ENCODE results near the gene CHRND.
A peak's percentile ranks its signal among the peaks of the same experiment; 100 is the strongest.
"Not testable (repeated sequence)": the region's sequence is repeated elsewhere in the genome, so short reads cannot be mapped to it uniquely, and the experiment has no call there.

The CHRND gene

DNA sequence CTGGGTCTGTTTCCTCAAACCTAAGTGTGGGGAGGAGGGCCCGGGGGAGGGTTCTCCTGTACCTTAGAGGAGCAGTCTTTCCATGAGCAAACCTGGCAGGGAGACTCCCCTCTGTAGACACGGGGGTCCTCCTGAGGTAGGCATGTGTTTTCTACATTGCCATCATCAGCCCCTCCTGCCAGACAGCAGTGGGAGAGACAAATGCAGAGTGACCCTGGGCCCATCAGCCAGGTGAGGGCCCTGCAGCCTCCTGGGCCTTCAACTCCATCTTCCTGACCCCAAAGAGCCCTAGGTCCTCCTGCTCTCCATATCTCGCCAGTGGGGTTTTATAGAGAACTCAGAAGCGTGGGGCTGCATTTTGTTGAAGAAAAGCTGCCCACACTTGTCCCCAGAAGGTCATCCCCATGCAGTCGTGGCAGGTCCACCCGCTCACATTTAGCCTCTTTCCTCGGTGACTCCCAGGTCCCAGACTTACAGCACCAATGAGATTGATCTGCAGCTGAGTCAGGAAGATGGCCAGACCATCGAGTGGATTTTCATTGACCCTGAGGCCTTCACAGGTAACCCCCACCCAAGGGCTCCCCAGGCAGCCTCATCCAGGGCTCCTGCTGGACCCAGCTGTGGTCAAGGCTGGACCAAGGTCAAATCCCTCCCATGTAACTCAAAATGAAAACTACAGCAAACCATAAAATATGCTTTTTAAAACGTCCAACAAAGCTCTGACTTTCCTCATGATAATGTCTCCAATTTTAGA is 16.2 kb downstream of the CHRND start:
- no peak for DNase-seq (ENCODE audit: low read depth, low spot score)

DNA sequence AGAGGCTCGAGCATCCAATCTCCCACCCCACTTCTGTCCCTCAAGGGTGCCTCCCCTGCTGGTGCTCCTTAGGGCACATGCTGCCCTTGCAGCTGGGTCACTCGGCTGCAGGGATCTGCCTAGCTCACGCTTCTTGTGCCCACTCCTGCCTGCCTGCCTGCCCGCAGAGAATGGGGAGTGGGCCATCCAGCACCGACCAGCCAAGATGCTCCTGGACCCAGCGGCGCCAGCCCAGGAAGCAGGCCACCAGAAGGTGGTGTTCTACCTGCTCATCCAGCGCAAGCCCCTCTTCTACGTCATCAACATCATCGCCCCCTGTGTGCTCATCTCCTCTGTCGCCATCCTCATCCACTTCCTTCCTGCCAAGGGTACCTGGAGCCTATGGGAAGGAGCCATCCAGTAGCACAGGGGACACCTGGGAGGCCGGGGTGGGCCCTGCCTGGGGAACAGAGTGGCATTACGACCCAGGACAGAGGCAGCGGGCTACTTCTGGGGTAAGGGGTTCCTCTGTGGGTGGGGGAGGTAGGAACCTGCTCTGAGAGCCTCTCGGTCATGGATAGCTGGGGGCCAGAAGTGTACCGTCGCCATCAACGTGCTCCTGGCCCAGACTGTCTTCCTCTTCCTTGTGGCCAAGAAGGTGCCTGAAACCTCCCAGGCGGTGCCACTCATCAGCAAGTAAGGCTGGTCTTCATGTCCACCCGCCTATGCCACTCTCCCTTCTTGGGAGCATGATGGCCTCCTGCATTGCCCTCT is 16.9 kb downstream of the CHRND start:
- no peak for DNase-seq (ENCODE audit: low read depth, low spot score)

DNA sequence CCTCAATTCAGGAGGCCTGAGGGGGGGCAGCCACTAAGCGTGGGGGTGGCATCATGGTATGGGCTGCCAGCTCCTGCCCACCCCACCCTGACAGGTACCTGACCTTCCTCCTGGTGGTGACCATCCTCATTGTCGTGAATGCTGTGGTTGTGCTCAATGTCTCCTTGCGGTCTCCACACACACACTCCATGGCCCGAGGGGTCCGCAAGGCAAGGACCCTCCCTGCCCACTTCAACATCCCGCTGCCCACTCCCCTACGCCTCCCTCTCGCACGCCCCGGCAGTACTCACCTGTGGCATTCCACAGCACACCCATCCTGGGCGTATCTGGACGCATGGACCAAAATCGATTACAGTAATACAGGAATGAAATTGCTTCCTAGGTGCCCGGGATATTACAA is 17.5 kb downstream of the CHRND start:
- DNase-seq (ENCODE audit: low read depth, low spot score) = no peak

DNA sequence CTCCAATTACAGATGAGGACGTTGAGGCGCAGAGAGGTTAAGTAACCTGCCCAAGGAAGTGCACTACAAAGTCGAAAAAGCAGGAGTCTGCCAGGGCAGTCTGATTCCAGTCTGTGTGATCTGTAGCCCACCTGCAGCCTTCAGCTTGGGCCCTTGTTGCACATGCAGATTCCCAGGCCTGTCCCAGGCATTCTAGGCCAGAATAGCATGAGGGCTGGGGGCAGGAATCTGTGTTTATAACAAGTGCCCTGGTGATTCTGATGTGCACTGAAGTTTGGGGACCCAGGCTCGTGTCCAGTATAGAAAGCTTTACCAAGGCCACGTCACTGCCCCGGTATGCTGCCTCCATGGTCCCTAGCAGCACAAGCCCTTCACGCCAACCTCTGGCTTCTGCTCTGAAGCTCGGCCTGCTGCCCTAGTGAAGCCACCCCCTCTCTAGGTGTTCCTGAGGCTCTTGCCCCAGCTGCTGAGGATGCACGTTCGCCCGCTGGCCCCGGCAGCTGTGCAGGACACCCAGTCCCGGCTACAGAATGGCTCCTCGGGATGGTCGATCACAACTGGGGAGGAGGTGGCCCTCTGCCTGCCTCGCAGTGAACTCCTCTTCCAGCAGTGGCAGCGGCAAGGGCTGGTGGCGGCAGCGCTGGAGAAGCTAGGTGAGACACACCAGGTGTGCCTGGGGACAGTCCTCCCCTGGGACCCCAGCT is 18.1 kb downstream of the CHRND start:
- DNase-seq (ENCODE audit: low read depth, low spot score) = no peak

DNA sequence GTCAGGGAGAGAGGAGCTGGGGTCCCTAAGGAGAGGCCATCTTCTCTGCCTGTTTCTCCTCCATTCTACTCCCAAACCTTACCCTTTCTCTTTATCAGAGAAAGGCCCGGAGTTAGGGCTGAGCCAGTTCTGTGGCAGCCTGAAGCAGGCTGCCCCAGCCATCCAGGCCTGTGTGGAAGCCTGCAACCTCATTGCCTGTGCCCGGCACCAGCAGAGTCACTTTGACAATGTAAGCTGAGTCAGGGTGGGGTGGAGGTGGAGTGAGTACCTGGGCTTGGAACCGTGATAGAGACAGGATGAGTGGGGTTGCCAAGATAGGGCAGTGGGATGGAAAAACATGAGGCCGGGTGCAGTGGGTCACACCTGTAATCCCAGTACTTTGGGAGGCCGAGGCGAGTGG is 18.7 kb downstream of the CHRND start:
- DNase-seq (ENCODE audit: low read depth, low spot score) = no peak

DNA sequence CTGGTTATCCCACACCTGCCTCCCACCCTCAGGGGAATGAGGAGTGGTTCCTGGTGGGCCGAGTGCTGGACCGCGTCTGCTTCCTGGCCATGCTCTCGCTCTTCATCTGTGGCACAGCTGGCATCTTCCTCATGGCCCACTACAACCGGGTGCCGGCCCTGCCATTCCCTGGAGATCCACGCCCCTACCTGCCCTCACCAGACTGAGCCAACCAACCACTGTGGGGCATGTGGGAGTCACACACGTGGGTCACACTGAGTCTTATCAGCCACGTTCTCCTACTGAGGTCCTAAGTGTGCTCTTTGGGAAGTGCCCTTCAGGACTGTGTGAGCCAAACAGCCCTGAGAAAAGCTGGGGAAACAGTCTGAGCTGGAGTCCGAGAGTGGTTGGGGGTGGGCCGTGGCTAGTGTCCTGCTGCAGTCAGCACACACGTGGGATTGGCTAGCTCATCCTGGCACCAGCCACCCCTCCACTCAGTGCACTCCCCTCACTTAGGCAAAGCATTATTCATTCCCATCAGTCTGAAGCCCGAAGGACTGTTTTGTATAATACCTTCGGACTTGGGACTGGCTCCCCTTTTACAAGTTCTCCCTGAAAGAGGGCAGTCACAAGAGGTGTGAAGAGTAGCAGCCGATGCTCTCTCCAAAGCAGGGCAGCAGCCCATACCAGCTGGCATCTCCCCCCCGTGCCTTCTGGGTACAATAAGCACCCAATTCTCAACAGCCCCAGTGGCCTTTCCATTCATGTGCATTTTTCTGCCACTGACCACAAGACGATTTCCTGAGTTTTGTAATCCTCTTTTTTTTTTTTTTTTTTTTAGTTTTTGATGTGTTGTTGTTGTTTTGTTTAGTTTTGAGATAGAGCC is 19.8 kb downstream of the CHRND start:
- DNase-seq (ENCODE audit: low read depth, low spot score) = no peak

DNA sequence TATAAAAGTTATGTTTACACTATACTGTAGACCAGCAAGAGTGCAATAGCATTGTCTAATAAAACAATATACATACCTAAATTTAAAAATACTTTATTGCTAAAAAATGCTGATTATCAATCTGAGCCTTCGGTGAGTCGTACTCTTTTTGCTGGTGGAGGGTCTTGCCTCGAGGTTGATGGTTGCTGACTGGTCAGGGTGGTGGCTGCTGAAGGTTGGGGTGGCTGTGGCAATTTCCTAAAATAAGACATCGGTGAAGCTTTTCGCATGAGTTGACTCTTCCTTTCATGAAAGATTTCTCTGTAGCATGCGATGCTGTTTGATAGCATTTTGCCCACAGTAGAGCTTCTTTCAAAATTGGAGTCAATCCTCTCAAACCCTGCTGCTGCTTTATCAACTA is 22.0 kb downstream of the CHRND start:
- no peak for DNase-seq (ENCODE audit: low read depth, low spot score)

DNA sequence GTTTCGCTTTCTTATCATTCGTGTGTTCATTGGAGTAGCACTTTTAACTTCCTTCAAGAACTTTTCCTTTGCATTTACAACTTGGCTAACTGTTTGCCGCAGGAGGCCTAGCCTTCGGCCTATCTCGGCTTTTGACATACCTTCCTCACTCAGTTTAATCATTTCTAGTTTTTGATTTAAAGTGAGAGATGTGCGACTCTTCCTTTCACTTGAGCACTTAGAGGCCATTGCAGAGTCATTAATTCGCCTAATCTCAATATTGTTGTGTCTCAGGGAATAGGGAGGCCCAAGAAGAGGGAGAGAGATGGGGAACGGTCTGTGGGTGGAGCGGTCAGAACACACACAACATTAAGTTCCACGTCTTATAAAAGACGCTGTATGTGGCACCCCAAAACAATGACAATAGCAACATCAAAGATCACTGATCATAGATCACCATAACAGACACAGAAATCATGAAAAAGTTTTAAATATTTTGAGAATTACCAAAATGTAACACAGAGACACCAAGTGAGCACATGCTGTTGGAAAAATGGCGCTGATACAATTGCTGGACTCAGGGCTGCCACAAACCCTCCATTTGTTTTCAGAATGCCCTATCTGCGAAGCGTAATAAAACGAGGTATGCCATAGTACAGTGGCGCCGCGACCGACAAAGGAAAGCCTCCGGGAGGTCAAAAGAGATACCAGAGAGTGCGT is 23.8 kb downstream of the CHRND start:
- peak; percentile 10 for DNase-seq (ENCODE audit: low read depth, low spot score)

DNA sequence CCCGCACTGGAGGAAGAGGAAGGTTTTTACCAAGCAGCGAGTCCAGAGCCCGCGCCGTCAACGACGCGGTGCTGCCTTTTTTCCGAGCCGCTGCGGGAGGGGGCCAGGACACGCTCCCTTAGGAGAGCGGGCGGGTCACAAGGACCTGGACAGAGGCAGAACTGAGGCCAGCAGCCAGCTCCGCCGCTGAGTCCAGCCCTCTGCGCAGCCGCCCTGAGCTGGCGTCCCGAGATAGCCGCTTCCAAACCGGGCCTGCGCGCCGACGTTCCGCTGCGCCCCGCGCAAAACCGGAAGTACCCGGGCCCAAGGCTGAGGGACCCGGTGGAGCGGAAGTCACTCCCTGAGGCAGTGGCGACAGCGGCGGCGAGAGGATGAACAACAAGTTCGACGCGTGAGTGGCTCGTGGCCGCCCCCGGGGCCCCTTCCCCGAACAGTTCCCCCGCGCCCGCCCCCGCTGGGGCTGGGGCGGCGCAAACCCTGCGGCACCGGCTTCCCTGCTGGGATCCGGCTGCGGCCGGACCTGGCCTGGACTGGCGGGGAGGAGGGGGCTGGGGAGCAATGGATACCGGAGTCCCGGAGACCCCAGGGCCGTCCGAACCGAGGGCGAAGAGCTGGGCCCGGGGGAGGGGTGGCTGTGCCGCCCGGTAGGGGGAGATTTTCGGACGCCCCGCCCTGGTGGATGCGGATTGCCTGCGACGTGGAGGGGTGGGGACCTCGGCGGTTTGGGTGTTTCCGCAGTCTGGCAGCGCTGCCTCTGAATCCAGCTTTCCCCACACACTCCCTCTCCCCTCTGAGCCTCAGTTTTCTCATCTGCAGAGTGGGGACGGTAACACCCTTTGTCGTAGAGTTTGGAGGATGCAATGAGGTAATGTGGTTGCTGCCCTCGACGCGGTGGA is 24.6 kb downstream of the CHRND start, which contains the start of the genes EIF4E2 and TIGD1:
Gene EIF4E2 (plus strand): TSS at position 336 of the 896 bp plus-strand sequence. CDS start 36 bp downstream, at position 372.
Gene TIGD1 (minus strand): TSS at position 204 of the 896 bp plus-strand sequence. CDS start 675 bp downstream, outside the sequence.
- peak; percentile 80 for DNase-seq (ENCODE audit: low read depth, low spot score)

DNA sequence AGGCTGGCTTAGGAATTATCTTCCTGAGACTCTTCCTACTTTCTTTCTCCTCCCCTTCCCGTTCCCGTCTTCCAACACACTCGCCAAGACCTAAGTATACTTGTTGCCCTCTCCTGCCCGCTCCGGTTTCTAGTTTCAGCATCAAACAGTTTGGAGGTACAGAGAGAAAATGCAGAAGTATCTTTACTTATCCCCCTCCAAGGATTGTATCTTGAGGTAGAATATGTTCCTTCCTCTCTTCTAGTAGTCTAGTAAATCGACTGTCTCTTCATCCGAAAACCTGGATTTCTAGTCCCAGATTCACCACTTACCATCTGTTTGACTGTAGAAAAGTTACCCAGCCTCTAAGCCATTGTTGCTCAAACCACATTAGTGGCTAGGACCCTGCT is 25.3 kb downstream of the CHRND start:
- DNase-seq (ENCODE audit: low read depth, low spot score) = peak; percentile 7

DNA sequence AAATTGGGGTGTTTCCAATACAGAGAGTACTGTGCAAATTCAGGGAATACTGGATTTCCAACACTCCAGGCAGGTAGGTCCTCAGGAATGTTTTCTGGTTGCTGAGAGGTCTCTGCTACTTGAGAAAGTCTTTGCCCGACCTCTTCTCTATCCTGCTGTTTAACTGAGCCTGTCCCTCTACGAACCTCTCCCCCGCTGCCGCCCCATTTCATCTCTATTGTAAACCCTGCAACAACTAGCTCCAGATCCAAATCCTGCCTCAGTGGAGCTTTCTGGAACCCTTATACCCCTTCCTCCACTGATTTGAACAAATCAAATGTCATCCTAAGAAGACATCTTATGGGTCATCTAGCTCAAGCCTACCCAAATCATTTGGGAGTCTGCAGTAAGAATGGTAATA is 25.8 kb downstream of the CHRND start:
- DNase-seq (ENCODE audit: low read depth, low spot score) = no peak

DNA sequence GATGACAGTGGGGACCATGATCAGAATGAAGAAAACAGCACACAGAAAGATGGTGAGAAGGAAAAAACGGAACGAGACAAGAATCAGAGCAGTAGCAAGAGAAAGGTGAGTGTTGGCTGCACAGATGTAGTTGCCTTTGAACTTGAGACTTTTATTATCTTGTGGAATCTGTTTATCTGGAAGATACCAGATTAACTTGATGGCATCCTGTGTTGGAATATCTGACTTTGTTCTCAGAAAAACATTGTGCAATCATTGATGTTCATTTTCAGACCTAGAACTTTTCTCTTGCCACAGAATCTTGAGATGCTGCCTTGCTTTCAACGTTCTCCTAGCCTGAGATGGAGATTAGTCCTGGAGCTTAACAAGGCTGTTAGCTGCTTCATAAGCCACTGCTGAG is 30.5 kb downstream of the CHRND start:
- no peak for DNase-seq (ENCODE audit: low read depth, low spot score)

DNA sequence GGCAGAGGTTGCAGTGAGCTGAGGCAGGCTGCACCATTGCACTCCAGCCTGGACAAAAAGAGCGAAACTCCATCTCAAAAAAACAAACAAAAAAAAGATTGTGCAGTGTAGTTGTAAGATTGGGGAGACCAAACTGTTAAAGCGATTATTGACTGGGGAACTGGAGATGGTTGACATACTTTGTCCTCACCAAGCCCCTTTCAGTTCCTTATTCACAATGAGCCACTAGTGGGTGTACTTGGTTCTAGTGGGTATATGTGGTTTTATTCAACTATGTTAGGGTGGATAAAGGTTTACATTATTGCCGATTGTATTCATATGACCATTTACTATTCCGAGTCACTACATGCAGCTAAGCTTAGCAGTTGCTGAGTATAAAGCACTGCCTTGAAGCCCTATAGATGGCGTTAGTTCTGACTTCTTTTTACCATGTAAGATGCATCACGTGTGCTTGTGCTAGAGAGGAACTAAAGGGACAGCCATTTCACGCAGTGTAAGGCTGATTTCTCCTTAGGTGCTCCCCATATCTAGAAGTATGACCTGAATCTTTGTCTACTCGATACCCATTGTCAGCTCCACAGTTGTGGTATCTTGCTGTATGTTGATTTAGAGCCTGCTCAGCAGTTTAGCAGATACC is 36.7 kb downstream of the CHRND start:
- no peak for DNase-seq (ENCODE audit: low read depth, low spot score)

DNA sequence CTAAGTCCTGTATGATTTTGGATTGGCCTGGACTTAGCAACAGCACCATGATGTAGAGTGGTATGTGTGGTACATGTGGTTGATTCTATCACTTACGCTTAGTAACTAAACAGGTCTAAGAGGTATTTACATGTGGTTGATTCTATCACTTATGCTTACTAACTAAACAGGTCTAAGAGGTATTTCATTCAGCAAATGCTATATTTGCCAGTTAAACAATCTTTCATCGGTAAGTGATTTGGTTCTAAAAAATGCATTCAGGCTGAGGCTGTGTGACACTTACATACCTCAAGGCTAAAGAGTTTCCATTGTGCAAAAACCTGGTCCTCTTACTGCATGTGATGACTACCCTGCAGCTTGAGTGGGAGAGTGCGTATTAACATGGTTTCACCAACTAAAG is 37.6 kb downstream of the CHRND start:
- no peak for DNase-seq (ENCODE audit: low read depth, low spot score)

DNA sequence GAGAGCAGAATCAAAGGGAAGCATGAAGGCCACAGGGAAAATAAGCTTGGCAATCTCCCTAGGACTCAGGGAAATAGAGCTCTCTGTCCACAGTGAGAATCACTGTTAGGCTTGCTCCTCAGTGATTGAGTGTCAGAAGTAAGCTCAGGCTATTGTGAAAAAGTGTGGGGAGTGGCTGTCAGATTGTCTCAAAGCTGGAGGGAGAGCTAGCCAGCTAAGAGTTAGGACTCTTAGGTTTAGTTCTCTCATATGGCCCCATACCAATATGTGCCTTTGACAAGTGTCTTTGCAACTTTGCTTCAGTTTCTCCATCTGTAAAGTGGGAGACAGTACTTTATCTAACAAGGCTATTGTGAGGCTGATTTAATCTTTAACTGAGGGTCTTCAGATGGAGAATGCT is 41.8 kb downstream of the CHRND start:
- DNase-seq (ENCODE audit: low read depth, low spot score) = no peak

DNA sequence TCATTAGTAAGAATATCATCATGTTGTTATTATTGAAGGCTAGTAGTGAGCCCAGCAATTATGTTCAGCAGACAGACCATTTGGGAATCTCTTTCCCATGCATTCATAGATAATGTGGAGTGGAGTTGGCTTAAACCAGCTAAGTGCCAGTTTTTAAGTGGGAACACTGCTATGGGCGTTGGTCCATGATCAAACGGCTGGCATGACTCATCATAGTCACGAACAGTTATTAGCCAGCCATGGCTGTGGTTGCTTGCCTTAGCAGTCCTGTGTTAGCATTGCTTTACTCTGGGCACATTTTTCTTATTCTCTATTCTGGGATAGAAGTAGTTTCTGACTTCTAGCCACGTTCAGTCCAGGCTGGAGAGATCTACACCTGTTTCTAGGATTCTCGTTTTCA is 42.2 kb downstream of the CHRND start:
- DNase-seq (ENCODE audit: low read depth, low spot score) = no peak

DNA sequence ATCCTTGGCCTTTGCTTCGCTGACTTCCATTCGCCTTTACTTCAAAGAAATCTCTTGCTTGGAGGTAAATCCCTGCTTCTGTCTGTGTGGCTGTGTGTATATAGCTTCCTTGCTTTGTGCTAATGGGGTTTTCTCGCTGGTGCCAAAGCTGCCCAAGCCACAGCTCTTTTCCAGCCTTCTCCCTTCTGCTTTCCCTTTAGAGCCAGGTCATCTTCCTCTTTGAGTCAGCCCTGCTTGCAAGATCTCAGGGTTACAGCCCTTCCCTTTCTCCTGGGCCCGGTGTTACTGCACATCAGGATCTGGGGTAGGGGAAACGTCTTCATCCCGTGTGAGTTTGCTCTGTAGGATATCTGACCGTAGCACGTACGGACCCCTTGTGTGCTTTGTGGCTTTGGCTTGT is 43.6 kb downstream of the CHRND start:
- DNase-seq (ENCODE audit: low read depth, low spot score) = no peak

DNA sequence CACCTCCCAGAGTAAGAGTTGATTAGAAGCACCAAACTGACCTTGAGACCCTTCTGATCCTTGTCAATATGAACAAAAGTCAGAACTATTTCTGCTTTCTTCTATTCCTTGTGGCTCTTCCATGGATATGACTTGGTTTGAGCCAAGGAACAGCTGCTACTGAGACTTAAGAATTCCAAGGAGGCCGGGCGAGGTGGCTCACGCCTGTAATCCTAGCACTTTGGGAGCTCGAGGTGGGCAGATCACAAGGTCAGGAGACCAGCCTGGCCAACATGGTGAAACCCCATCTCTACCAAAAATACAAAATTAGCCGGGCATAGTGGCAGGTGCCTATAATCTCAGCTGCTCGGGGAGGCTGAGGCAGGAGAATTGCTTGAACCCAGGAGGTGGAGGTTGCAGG is 44.5 kb downstream of the CHRND start:
- DNase-seq (ENCODE audit: low read depth, low spot score) = not testable (repeated sequence)

DNA sequence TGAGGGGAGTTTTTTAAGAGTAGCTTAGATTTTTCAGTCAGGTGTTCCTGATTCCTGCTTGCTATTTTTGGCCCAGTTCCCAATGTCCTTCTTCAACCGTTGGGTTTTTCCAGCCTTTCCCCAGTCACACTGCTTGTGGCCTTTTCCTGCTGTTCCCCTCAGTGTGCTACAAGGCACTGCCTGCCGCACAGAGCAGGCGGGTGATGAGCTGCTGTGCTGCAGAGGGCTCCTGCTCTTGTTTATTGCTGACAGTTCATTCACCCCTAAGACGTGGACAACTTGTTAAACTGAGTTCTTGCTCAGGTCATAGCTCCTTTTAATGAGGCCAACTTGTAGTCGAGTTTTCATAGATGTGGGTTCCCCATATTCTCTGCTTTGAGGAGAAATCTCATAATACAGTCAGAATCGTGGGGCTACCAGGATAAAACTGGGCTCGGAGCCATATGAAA is 45.1 kb downstream of the CHRND start:
- DNase-seq (ENCODE audit: low read depth, low spot score) = peak; percentile 32

Measured in smooth muscle cell of the brain vasculature (primary cell).